LNCAP (cell line): ENCODE results near the gene BRD4.

Source experiments
- CTCF ChIP-seq: fragments of 450-650 bp; IDR thresholded peaks from 2 replicates; pipeline ENCODE4 v1.5.1; 2017; ENCODE audit warnings: mild to moderate bottlenecking

BRD4 gene

DNA sequence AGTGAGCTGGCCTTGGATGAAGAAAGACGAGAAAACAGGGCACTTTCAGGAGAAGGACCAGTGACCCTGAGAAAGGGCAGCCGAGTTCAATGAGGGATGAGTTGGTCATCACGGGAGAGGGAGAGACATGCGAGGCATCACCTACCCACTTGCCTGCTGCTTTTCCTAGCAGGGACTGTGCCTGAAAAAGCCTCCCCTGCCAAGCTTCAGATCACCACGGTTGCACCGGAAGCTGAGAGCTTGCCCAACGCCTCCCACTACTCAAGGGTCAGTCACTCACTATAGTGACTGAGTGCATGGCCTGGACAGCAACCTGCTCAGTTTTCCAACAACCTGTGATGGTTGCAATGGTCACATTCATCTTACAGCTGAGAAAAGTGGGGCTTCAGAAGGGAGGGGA, 87.5 kb downstream of the BRD4 start:
- TF ChIP-seq CTCF, result no peak

GRCh38 chr19:15244106-15244803, 88.1 kb downstream of the BRD4 start:
- TF ChIP-seq CTCF, result no peak

DNA sequence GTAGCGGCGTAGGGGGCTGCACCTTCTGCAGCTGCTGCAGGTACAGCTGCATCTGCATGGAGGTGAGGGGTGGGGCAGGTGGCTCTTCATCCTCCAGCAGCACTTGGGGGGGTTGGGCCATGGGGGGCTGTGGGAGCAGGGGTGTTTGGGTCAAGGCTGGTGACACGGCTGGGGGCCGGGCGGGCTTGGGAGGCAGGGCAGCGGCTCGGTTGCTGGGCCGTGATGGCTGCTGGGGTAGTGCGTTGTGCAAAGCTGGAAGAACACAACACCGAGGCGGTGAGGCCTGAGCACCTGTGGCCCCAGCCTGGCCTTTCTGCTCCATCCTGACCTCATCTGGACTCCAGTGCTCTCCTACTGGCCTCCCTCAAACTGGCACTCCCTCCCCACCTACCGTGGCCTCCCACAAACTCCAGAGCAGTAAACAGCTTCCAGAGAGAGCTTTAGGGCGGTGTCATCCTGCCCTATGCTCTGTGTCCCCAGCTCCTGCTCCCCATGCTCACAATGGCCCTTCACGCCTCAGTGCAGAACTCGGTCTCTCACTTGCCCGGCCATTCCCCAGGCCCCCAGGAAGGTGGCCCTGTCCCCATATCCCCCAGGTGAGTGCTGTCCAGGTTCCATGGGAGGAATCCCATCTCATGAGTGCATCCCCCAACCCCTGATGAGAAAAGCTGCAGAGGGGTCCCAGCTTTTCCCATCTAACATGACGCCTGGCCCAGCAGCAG, 88.9 kb downstream of the BRD4 start:
- no peak for TF ChIP-seq CTCF

- no peak for TF ChIP-seq CTCF
Measured at GRCh38 chr19:15241259-15241910, 91.0 kb downstream of the BRD4 start.

GRCh38 chr19:15240515-15240914, 91.8 kb downstream of the BRD4 start:
- TF ChIP-seq CTCF, result no peak

- no peak for TF ChIP-seq CTCF
Measured at GRCh38 chr19:15239337-15239949, 92.9 kb downstream of the BRD4 start.

- no peak for TF ChIP-seq CTCF
Measured at GRCh38 chr19:15238639-15239155, 93.6 kb downstream of the BRD4 start.
